Adrenal gland (tissue), 5 donors: ENCODE data around the gene SERPINA1.

Experiments used
- CTCF ChIP-seq, 6 experiments: fragments of 450-650 bp in 4 of 6; fragments of 200-600 bp in 2 of 6; sonication (generic) in 1 of 6; IDR thresholded peaks; 1 replicate in 5 of 6; 2 replicates in 1 of 6; pipeline versions ENCODE4 v1.5.1 to v1.8.0; 2016 to 2021; ENCODE audit warnings: antibody characterized with exemption in 6 of 6, mild to moderate bottlenecking in 2 of 6, moderate library complexity in 1 of 6
- POLR2A ChIP-seq, 2 donors: fragments of 450-650 bp; IDR thresholded peaks; one replicate each; pipeline ENCODE4 v1.6.1; 2017; ENCODE audit warnings: antibody characterized with exemption in 2 of 2, mild to moderate bottlenecking in 2 of 2, moderate library complexity in 1 of 2
- donor health status: DM: no; HTN: no; CAD: no.

GRCh38 chr14:94328196-94328595 is 60.2 kb downstream of the SERPINA1 start:
- TF ChIP-seq CTCF (IDR thresholded peaks at IDR 0.05) = no peak
- no peak for TF ChIP-seq POLR2A (IDR thresholded peaks at IDR 0.05)
